Neuronal stem cell (in vitro differentiated cells): Measurements from ENCODE around the gene SRGAP3.

Experiments used
- DNase-seq: peaks from one replicate; pipeline ENCODE4 v3.0.0-alpha.2; 2013; ENCODE audit warnings: low spot score
- H2AFZ ChIP-seq: one replicate; pipeline ENCODE4 v1.6.1; 2013; ENCODE audit warnings: mild to moderate bottlenecking, low read length, inconsistent platforms
- H2AK5ac ChIP-seq: 2 replicates; pipeline ENCODE4 v1.6.1; 2013; ENCODE audit warnings: low read depth, mild to moderate bottlenecking, inconsistent platforms, low read length, moderate library complexity, mixed read lengths
- H2BK120ac ChIP-seq: 2 replicates; pipeline ENCODE4 v1.6.1; 2013; ENCODE audit warnings: low read depth, mild to moderate bottlenecking, inconsistent platforms, low read length, moderate library complexity, mixed read lengths
- H2BK12ac ChIP-seq: one replicate; pipeline ENCODE4 v1.6.1; 2013; ENCODE audit warnings: low read length, inconsistent platforms
- H2BK15ac ChIP-seq: 2 replicates; pipeline ENCODE4 v1.6.1; 2013; ENCODE audit warnings: mild to moderate bottlenecking, low read length, inconsistent platforms, mixed read lengths
- H2BK5ac ChIP-seq: one replicate; pipeline ENCODE4 v1.6.1; 2013; ENCODE audit warnings: inconsistent platforms, mild to moderate bottlenecking, low read length, moderate library complexity
- H3K14ac ChIP-seq: one replicate; pipeline ENCODE4 v1.6.1; 2013; ENCODE audit warnings: low read length, inconsistent platforms
- H3K18ac ChIP-seq: 2 replicates; pipeline ENCODE4 v1.6.1; 2013; ENCODE audit warnings: low read length, inconsistent platforms
- H3K23ac ChIP-seq: 2 replicates; pipeline ENCODE4 v1.6.1; 2013; ENCODE audit warnings: low read depth, mild to moderate bottlenecking, mixed read lengths, low read length, inconsistent platforms; ENCODE audit not compliant: poor library complexity
- H3K27ac ChIP-seq: replicated peaks from 3 replicates; pipeline ENCODE4 v1.5.1; 2013; ENCODE audit warnings: low read length, inconsistent platforms
- H3K27me3 ChIP-seq, 3 experiments: 2 replicates each; pipeline ENCODE4 v1.6.1; 2013; ENCODE audit warnings: low read length in 3 of 3, mild to moderate bottlenecking in 2 of 3, inconsistent platforms in 1 of 3, low read depth in 1 of 3, mixed read lengths in 1 of 3, moderate library complexity in 1 of 3; ENCODE audit not compliant: control insufficient read depth in 3 of 3, insufficient read depth in 3 of 3
- H3K36me3 ChIP-seq, 2 donors: replicated peaks in 1 of 2; 2 replicates each; pipeline ENCODE4 v1.6.1; 2013; ENCODE audit warnings: low read length in 2 of 2; ENCODE audit not compliant: control insufficient read depth in 2 of 2, insufficient read depth in 2 of 2
- H3K4ac ChIP-seq: 2 replicates; pipeline ENCODE4 v1.6.1; 2013; ENCODE audit warnings: inconsistent platforms, mild to moderate bottlenecking, low read length, moderate library complexity
- H3K4me1 ChIP-seq, 2 donors: 1 replicate in 1 of 2; 2 replicates in 1 of 2; pipeline ENCODE4 v1.6.1; 2013; ENCODE audit warnings: low read length in 2 of 2, low read depth in 1 of 2; ENCODE audit not compliant: control insufficient read depth in 2 of 2, insufficient read depth in 1 of 2
- H3K4me2 ChIP-seq: one replicate; pipeline ENCODE4 v1.6.1; 2013; ENCODE audit warnings: mild to moderate bottlenecking, low read length, inconsistent platforms; ENCODE audit not compliant: insufficient read depth, poor library complexity, severe bottlenecking
- H3K4me3 ChIP-seq, 2 donors: 2 replicates each; pipeline ENCODE4 v1.5.1; 2013; ENCODE audit warnings: low read length in 2 of 2, mild to moderate bottlenecking in 2 of 2, inconsistent platforms in 1 of 2, moderate library complexity in 1 of 2
- H3K79me1 ChIP-seq: one replicate; pipeline ENCODE4 v1.6.1; 2013; ENCODE audit warnings: low read depth, mild to moderate bottlenecking, inconsistent platforms, low read length, moderate library complexity
- H3K9ac ChIP-seq: one replicate; pipeline ENCODE4 v1.6.1; 2013; ENCODE audit warnings: mild to moderate bottlenecking, low read depth, low read length, inconsistent platforms; ENCODE audit not compliant: poor library complexity
- H3K9me3 ChIP-seq, 2 donors: replicated peaks in 1 of 2; 2 replicates each; pipeline versions ENCODE3 to v1.6.1; 2013; ENCODE audit warnings: low read length in 2 of 2, mild to moderate bottlenecking in 2 of 2, inconsistent platforms in 1 of 2, low read depth in 1 of 2, mixed read lengths in 1 of 2, moderate library complexity in 1 of 2; ENCODE audit not compliant: control insufficient read depth in 2 of 2, insufficient read depth in 1 of 2
- H4K8ac ChIP-seq: one replicate; pipeline ENCODE4 v1.6.1; 2013; ENCODE audit warnings: low read depth, mild to moderate bottlenecking, inconsistent platforms, low read length, moderate library complexity
- H4K91ac ChIP-seq: one replicate; pipeline ENCODE4 v1.6.1; 2013; ENCODE audit warnings: low read length, low read depth, mild to moderate bottlenecking, inconsistent platforms; ENCODE audit not compliant: poor library complexity
- WGBS, 2 donors: extraction: QIAGEN DNeasy Blood & Tissue Kit; methylation state at CpG; one replicate each; pipeline ENCODE4 v1.1.7; 2013; ENCODE audit warnings: missing lambda C conversion rate in 2 of 2, mixed read lengths in 1 of 2; ENCODE audit not compliant: insufficient read length in 2 of 2, insufficient replicate concordance in 1 of 2; ENCODE audit errors: extremely low coverage in 2 of 2; 5-methylcytosine and 5-hydroxymethylcytosine counted together

The SRGAP3 gene

GRCh38 chr3:9185701-9186100 is 63.7 kb downstream of the SRGAP3 start:
- Histone ChIP-seq H4K91ac (no peak overlapping the region), H2BK5ac (no peak overlapping the region), H2AFZ (no peak overlapping the region), H2BK15ac (no peak overlapping the region), H2BK120ac (no peak overlapping the region), H2AK5ac (no peak overlapping the region), H3K14ac (no peak overlapping the region), H3K4me3 (no peak overlapping the region), H3K9ac (no peak overlapping the region), H3K27me3 (no peaks in the 10 kb centered on the region), H3K18ac (no peak overlapping the region), H3K4me2 (no peak overlapping the region), H3K27ac (no peak overlapping the region), H3K23ac (no peak overlapping the region), H3K4ac (no peak overlapping the region), H3K9me3 (no peaks in the 10 kb centered on the region), H3K79me1 (no peaks in the 10 kb centered on the region), H4K8ac (no peak overlapping the region), H3K36me3 (peaks cover 2 to 22% of the 10 kb centered on the region in 2 donors), H2BK12ac (no peak overlapping the region), H3K4me1 (peaks cover 26 to 35% of the 10 kb centered on the region in 2 donors)
- no peak for DNase-seq
- no CpG with 5 or more reads among the region's 5 CpGs for WGBS, 2 donors

- Histone ChIP-seq H3K4me1 (peaks cover 27 to 33% of the 10 kb centered on the region in 2 donors), H2BK12ac (no peak overlapping the region), H3K27ac (no peak overlapping the region), H3K14ac (peak overlapping the region; percentile 10), H3K36me3 (peaks cover 0 to 22% of the 10 kb centered on the region in 2 donors), H4K91ac (no peak overlapping the region), H3K9me3 (no peaks in the 10 kb centered on the region), H3K18ac (peak overlapping the region; percentile 89), H3K4ac (no peak overlapping the region), H2BK15ac (peak overlapping the region; percentile 86), H4K8ac (no peak overlapping the region), H2AFZ (no peak overlapping the region), H3K23ac (peak overlapping the region; percentile 48), H2BK120ac (peak overlapping the region; percentile 72), H2AK5ac (peak overlapping the region; percentile 95), H3K27me3 (no peaks in the 10 kb centered on the region), H3K4me2 (no peak overlapping the region), H2BK5ac (peak overlapping the region; percentile 17), H3K4me3 (no peak overlapping the region), H3K9ac (no peak overlapping the region), H3K79me1 (no peaks in the 10 kb centered on the region)
- no peak for DNase-seq
- no CpG with 5 or more reads among the region's 3 CpGs for WGBS, 2 donors
Measured at GRCh38 chr3:9185046-9185445, 64.4 kb downstream of the SRGAP3 start.

GRCh38 chr3:9184461-9184835 is 65.0 kb downstream of the SRGAP3 start:
- Histone ChIP-seq H3K9ac (no peak overlapping the region), H3K4me1 (peaks cover 28 to 33% of the 10 kb centered on the region in 2 donors), H3K27me3 (no peaks in the 10 kb centered on the region), H4K8ac (no peak overlapping the region), H4K91ac (no peak overlapping the region), H3K4ac (no peak overlapping the region), H3K18ac (no peak overlapping the region), H3K79me1 (peaks cover 2% of the 10 kb centered on the region), H3K27ac (peak overlapping the region; percentile 89), H3K23ac (no peak overlapping the region), H3K4me3 (no peak overlapping the region), H3K9me3 (no peaks in the 10 kb centered on the region), H3K36me3 (peaks cover 0 to 26% of the 10 kb centered on the region in 2 donors), H3K4me2 (peak overlapping the region; percentile 43), H2BK15ac (no peak overlapping the region), H2AK5ac (no peak overlapping the region), H2BK5ac (no peak overlapping the region), H2BK12ac (no peak overlapping the region), H2AFZ (no peak overlapping the region), H2BK120ac (no peak overlapping the region), H3K14ac (no peak overlapping the region)
- DNase-seq = no peak
- WGBS, 2 donors = no CpG with 5 or more reads among the region's 4 CpGs

- H2BK120ac ChIP-seq = no peak overlapping the region
- H2BK12ac ChIP-seq = no peak overlapping the region
- H3K27me3 ChIP-seq = no peaks in the 10 kb centered on the region
- H3K4me3 ChIP-seq = peak overlapping the region in 1 of 2 donors; percentile 24
- H3K4me2 ChIP-seq = peak overlapping the region; percentile 43
- no peak overlapping the region for H4K8ac ChIP-seq
- peak overlapping the region; percentile 89 for H3K27ac ChIP-seq
- no peak overlapping the region for H4K91ac ChIP-seq
- H2AFZ ChIP-seq = no peak overlapping the region
- peaks cover 2% of the 10 kb centered on the region for H3K79me1 ChIP-seq
- H3K18ac ChIP-seq = no peak overlapping the region
- H3K4me1 ChIP-seq = peaks cover 28 to 33% of the 10 kb centered on the region in 2 donors
- H3K36me3 ChIP-seq = peaks cover under 1 to 32% of the 10 kb centered on the region in 2 donors
- H2BK15ac ChIP-seq = no peak overlapping the region
- no peak overlapping the region for H3K9ac ChIP-seq
- DNase-seq = peak; percentile 83
- H3K4ac ChIP-seq = no peak overlapping the region
- peak overlapping the region; percentile 8 for H2BK5ac ChIP-seq
- no peak overlapping the region for H3K23ac ChIP-seq
- no peak overlapping the region for H2AK5ac ChIP-seq
- H3K14ac ChIP-seq = no peak overlapping the region
- peaks cover 0 to 2% of the 10 kb centered on the region in 2 donors for H3K9me3 ChIP-seq
- WGBS, 2 donors = no CpG with 5 or more reads among the region's 10 CpGs
Measured at GRCh38 chr3:9183811-9184460, 65.5 kb downstream of the SRGAP3 start.
